K562 (cell line): ENCODE results near the gene ASIC1. TPM values are rescaled to one million over a fixed set of nuclear protein-coding genes. Genes with fewer than 3 reads are reported as not detected.

ENCODE experiments used
- AFF4 ChIP-seq: sonication (generic); formaldehyde crosslinking; IDR thresholded peaks from 2 replicates; pipeline ENCODE4 v1.8.0; 2023; ENCODE audit warnings: mild to moderate bottlenecking, missing genetic modification reagents
- LEF1 ChIP-seq: fragments of 450-650 bp; IDR thresholded peaks from 2 replicates; pipeline ENCODE4 v1.6.1; 2016; ENCODE audit warnings: mild to moderate bottlenecking
- NONO ChIP-seq, 2 experiments: fragments of 200-400 bp in 1 of 2; fragments of 450-650 bp in 1 of 2; formaldehyde crosslinking in 1 of 2; IDR thresholded peaks; 2 replicates each; pipeline ENCODE4 v1.6.1; 2017; ENCODE audit warnings: low read depth in 2 of 2, mild to moderate bottlenecking in 2 of 2, moderate library complexity in 2 of 2, low read length in 1 of 2
- SMARCE1 ChIP-seq: fragments of 450-650 bp; IDR thresholded peaks from 2 replicates; pipeline ENCODE4 v1.7.1; 2016; ENCODE audit warnings: mild to moderate bottlenecking
- ZNF583 ChIP-seq: fragments of 250-450 bp; sonication (Bioruptor Pico); IDR thresholded peaks from 2 replicates; pipeline ENCODE4 v1.4.0; 2020
- polyA plus RNA-seq, 8 experiments: library from polyadenylated mRNA; depleted of rRNA in 4 of 8; stranded (reverse) in 5 of 8; unstranded in 3 of 8; fragments of >200 nt; fragmentation: Nextera tagmentation in 2 of 8; fragmentation: Illumina TruSeq in 1 of 8; extraction: Ambion mirVana in 2 of 8; extraction: Trizol in 1 of 8; gene quantifications; 2 replicates each; pipeline versions ENCODE4 v1.2.1 to v1.2.3, GENCODE V29; 2011 to 2014; ENCODE audit warnings: inconsistent platforms in 1 of 8, missing spikeins in 1 of 8
- total RNA-seq, 7 experiments: library from RNA; depleted of rRNA in 6 of 7; stranded (reverse); fragments of >200 nt in 6 of 7; fragmentation: Illumina TruSeq in 2 of 7; extraction: Trizol in 2 of 7; gene quantifications; 2 replicates each; pipeline versions ENCODE4 v1.2.1 to v1.2.3, GENCODE V29; 2011 to 2021; ENCODE audit warnings: low replicate concordance in 1 of 7
- TF ChIP-seq, protein P1 (sequence below): sonication (generic); formaldehyde crosslinking; IDR thresholded peaks from 2 replicates; pipeline ENCODE4 v1.8.1; 2023; ENCODE audit warnings: mild to moderate bottlenecking, missing genetic modification reagents
- TF ChIP-seq, protein P2 (sequence below), 2 experiments: fragments of 450-650 bp in 1 of 2; IDR thresholded peaks; 2 replicates each; pipeline ENCODE4 v1.6.1; 2011 to 2017; ENCODE audit warnings: low read depth in 2 of 2, antibody characterized with exemption in 1 of 2, borderline replicate concordance in 1 of 2, low read length in 1 of 2, mild to moderate bottlenecking in 1 of 2, mixed read lengths in 1 of 2; ENCODE audit not compliant: control insufficient read depth in 1 of 2
- TF ChIP-seq, protein P3 (sequence below): fragments of 450-650 bp; IDR thresholded peaks from 2 replicates; pipeline ENCODE4 v1.6.1; 2016; ENCODE audit warnings: low read depth

Gene ASIC1
- total and polyA plus RNA-seq, 9 of the 15 experiments (the other 6 are each of a cell fraction or from before 2014, with no cell fraction given), result 0.01 to 1.7 (median 0.45) TPM

DNA sequence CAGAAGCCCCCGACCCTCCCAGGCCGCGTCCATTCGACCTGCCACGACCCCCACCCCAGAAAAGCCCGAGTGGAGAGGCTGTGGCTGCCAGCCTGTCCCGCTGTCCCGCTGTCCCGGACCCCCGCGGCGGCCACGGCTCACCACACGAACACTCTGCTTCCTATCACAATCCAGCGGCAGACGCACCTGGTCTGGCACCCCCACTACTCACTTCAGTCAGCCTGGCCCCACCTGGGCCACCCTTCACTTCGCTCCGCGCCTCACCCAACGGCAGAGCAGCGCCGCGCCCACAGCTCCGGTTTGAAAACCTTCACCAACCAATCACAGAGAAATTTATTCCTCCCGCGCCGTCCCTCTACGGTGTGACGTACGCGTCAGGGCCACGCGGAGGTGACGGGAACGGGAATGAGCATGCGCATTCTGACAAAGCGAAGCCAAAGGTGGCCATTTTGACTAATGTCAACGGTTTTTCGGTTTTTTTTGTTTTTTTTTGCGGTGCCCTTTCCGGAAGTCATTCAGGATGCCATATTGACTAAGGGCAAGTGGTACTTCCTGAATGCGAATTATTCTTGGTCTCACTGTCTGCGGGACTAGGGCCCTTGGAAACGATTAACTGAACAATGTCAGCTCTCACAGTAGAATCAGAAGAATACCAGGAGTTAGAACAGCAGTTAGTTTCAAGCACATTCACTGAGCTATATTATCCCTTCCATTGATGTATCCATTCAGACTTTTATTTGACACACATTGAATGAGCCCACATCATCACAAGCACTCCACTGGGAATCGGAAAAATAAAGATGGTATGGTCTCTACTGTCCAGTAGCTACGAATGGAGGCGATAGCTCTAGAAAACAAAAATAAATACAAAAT, 32.0 kb upstream of the ASIC1 start, which contains the start of gene RACGAP1 (continued):
- TF ChIP-seq AFF4 (CRISPR knock-in tag) (0 out of 2 replicates have a peak, but pooled peaks have one; percentile 87), NONO (IDR thresholded peaks at IDR 0.05; ENCODE audit: low read depth in 2 of 2, low read length in 1 of 2) (no peak), SMARCE1 (no peak), LEF1 (no peak), ZNF583 (CRISPR knock-in tag) (no peak)
- TF ChIP-seq, protein P1, sequence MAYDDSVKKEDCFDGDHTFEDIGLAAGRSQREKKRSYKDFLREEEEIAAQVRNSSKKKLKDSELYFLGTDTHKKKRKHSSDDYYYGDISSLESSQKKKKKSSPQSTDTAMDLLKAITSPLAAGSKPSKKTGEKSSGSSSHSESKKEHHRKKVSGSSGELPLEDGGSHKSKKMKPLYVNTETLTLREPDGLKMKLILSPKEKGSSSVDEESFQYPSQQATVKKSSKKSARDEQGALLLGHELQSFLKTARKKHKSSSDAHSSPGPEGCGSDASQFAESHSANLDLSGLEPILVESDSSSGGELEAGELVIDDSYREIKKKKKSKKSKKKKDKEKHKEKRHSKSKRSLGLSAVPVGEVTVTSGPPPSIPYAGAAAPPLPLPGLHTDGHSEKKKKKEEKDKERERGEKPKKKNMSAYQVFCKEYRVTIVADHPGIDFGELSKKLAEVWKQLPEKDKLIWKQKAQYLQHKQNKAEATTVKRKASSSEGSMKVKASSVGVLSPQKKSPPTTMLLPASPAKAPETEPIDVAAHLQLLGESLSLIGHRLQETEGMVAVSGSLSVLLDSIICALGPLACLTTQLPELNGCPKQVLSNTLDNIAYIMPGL (CRISPR knock-in tag), result no peak
- TF ChIP-seq, protein P2, sequence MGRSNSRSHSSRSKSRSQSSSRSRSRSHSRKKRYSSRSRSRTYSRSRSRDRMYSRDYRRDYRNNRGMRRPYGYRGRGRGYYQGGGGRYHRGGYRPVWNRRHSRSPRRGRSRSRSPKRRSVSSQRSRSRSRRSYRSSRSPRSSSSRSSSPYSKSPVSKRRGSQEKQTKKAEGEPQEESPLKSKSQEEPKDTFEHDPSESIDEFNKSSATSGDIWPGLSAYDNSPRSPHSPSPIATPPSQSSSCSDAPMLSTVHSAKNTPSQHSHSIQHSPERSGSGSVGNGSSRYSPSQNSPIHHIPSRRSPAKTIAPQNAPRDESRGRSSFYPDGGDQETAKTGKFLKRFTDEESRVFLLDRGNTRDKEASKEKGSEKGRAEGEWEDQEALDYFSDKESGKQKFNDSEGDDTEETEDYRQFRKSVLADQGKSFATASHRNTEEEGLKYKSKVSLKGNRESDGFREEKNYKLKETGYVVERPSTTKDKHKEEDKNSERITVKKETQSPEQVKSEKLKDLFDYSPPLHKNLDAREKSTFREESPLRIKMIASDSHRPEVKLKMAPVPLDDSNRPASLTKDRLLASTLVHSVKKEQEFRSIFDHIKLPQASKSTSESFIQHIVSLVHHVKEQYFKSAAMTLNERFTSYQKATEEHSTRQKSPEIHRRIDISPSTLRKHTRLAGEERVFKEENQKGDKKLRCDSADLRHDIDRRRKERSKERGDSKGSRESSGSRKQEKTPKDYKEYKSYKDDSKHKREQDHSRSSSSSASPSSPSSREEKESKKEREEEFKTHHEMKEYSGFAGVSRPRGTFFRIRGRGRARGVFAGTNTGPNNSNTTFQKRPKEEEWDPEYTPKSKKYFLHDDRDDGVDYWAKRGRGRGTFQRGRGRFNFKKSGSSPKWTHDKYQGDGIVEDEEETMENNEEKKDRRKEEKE (IDR thresholded peaks at IDR 0.05; ENCODE audit: borderline replicate concordance in 1 of 2, control insufficient read depth in 1 of 2, low read depth in 2 of 2, low read length in 1 of 2), result no peak
- TF ChIP-seq, protein P3, sequence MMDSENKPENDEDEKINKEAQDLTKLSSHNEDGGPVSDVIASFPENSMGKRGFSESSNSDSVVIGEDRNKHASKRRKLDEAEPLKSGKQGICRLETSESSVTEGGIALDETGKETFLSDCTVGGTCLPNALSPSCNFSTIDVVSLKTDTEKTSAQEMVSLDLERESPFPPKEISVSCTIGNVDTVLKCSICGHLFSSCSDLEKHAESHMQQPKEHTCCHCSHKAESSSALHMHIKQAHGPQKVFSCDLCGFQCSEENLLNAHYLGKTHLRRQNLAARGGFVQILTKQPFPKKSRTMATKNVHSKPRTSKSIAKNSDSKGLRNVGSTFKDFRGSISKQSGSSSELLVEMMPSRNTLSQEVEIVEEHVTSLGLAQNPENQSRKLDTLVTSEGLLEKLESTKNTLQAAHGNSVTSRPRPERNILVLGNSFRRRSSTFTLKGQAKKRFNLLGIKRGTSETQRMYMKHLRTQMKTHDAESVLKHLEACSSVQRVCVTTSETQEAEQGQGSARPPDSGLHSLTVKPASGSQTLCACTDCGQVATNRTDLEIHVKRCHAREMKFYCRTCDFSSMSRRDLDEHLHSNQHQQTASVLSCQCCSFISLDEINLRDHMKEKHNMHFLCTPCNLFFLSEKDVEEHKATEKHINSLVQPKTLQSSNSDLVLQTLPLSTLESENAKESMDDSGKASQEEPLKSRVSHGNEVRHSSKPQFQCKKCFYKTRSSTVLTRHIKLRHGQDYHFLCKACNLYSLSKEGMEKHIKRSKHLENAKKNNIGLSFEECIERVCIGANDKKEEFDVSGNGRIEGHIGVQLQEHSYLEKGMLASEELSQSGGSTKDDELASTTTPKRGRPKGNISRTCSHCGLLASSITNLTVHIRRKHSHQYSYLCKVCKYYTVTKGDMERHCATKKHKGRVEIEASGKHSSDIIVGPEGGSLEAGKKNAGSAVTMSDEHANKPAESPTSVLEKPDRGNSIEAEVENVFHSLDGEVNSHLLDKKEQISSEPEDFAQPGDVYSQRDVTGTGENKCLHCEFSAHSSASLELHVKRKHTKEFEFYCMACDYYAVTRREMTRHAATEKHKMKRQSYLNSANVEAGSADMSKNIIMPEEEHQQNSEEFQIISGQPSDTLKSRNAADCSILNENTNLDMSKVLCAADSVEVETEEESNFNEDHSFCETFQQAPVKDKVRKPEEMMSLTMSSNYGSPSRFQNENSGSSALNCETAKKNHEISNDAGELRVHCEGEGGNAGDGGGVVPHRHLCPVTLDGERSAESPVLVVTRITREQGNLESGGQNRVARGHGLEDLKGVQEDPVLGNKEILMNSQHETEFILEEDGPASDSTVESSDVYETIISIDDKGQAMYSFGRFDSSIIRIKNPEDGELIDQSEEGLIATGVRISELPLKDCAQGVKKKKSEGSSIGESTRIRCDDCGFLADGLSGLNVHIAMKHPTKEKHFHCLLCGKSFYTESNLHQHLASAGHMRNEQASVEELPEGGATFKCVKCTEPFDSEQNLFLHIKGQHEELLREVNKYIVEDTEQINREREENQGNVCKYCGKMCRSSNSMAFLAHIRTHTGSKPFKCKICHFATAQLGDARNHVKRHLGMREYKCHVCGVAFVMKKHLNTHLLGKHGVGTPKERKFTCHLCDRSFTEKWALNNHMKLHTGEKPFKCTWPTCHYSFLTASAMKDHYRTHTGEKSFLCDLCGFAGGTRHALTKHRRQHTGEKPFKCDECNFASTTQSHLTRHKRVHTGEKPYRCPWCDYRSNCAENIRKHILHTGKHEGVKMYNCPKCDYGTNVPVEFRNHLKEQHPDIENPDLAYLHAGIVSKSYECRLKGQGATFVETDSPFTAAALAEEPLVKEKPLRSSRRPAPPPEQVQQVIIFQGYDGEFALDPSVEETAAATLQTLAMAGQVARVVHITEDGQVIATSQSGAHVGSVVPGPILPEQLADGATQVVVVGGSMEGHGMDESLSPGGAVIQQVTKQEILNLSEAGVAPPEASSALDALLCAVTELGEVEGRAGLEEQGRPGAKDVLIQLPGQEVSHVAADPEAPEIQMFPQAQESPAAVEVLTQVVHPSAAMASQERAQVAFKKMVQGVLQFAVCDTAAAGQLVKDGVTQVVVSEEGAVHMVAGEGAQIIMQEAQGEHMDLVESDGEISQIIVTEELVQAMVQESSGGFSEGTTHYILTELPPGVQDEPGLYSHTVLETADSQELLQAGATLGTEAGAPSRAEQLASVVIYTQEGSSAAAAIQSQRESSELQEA, result peak; percentile 78
